H1 (cell line): ENCODE results near the gene CDS2. TPM values are rescaled to one million over a fixed set of nuclear protein-coding genes. Genes with fewer than 3 reads are reported as not detected.

Source experiments
- CTCF ChIA-PET: fragments of 300-600 bp; sonication (Branson Sonifier 250); formaldehyde crosslinking; loops from one replicate; lab custom pipeline; 2021; ENCODE audit not compliant: partially characterized antibody; lab: Charles Lee
- POLR2A ChIA-PET: fragments of 300-600 bp; sonication (Branson Sonifier 250); formaldehyde crosslinking; loops from one replicate; lab custom pipeline; 2021; ENCODE audit warnings: inconsistent platforms; ENCODE audit not compliant: partially characterized antibody; lab: Charles Lee
- DNase-seq, 2 experiments: peaks; one replicate each; pipeline versions ENCODE4 v3.0.0 to v3.0.0-alpha.2; 2010 to 2022; ENCODE audit warnings: low spot score in 2 of 2, low read depth in 1 of 2, mixed read lengths in 1 of 2
- FAIRE-seq: peaks from 2 replicates; lab custom pipeline; 2011; peaks lifted over from hg19 to GRCh38; lab: Jason Lieb, UNC
- H2AFZ ChIP-seq: 2 replicates; pipeline ENCODE4 v1.8.1; 2012; ENCODE audit warnings: low read length, inconsistent platforms
- H2AK5ac ChIP-seq: 2 replicates; pipeline ENCODE4 v1.6.1; 2013; ENCODE audit warnings: low read depth, low read length
- H2BK120ac ChIP-seq: replicated peaks from 2 replicates; pipeline ENCODE3; 2013; ENCODE audit warnings: low read depth, low read length, inconsistent platforms
- H2BK12ac ChIP-seq: 2 replicates; pipeline ENCODE4 v1.6.1; 2013; ENCODE audit warnings: low read depth, low read length
- H2BK15ac ChIP-seq: 2 replicates; pipeline ENCODE4 v1.6.1; 2013; ENCODE audit warnings: low read length
- H2BK20ac ChIP-seq: 2 replicates; pipeline ENCODE4 v1.6.1; 2013; ENCODE audit warnings: low read length
- H2BK5ac ChIP-seq: 2 replicates; pipeline ENCODE4 v1.6.1; 2013; ENCODE audit warnings: low read depth, low read length
- H3K14ac ChIP-seq: 2 replicates; pipeline ENCODE4 v1.6.1; 2013; ENCODE audit warnings: inconsistent platforms; ENCODE audit not compliant: insufficient read length
- H3K18ac ChIP-seq: 2 replicates; pipeline ENCODE4 v1.6.1; 2013; ENCODE audit warnings: low read length; ENCODE audit errors: extremely low read depth
- H3K23ac ChIP-seq: 2 replicates; pipeline ENCODE4 v1.6.1; 2013; ENCODE audit warnings: inconsistent platforms; ENCODE audit not compliant: insufficient read length
- H3K23me2 ChIP-seq: 2 replicates; pipeline ENCODE4 v1.6.1; 2013; ENCODE audit warnings: low read depth, low read length
- H3K27ac ChIP-seq: 2 replicates; pipeline ENCODE4 v1.6.1; 2011; ENCODE audit warnings: low read depth, low read length, inconsistent platforms
- H3K27me3 ChIP-seq, 4 experiments: replicated peaks in 1 of 4; 1 replicate in 1 of 4; 2 replicates in 3 of 4; pipeline versions ENCODE4 v1.6.1 to v1.8.1; 2011 to 2013; ENCODE audit warnings: low read length in 3 of 4, mild to moderate bottlenecking in 3 of 4, inconsistent platforms in 2 of 4, mixed read lengths in 2 of 4, moderate library complexity in 1 of 4; ENCODE audit not compliant: control insufficient read depth in 3 of 4, insufficient read depth in 3 of 4; ENCODE audit errors: extremely low read depth in 1 of 4
- H3K36me3 ChIP-seq, 4 experiments: 2 replicates each; pipeline versions ENCODE4 v1.6.1 to v1.8.1; 2011 to 2013; ENCODE audit warnings: mild to moderate bottlenecking in 4 of 4, low read length in 3 of 4, moderate library complexity in 2 of 4, control low read depth in 1 of 4, inconsistent platforms in 1 of 4; ENCODE audit not compliant: insufficient read depth in 4 of 4, control insufficient read depth in 2 of 4
- H3K4ac ChIP-seq: replicated peaks from 2 replicates; pipeline ENCODE3; 2013; ENCODE audit warnings: low read length, low read depth, mixed read lengths, inconsistent platforms; ENCODE audit not compliant: insufficient read length
- H3K4me1 ChIP-seq, 4 experiments: replicated peaks in 1 of 4; 1 replicate in 1 of 4; 2 replicates in 3 of 4; pipeline versions ENCODE4 v1.6.1 to v1.8.1; 2011 to 2013; ENCODE audit warnings: low read length in 3 of 4, inconsistent platforms in 2 of 4, mixed read lengths in 1 of 4; ENCODE audit not compliant: insufficient read depth in 4 of 4, control insufficient read depth in 3 of 4
- H3K4me2 ChIP-seq, 2 experiments: 2 replicates each; pipeline versions ENCODE4 v1.6.1 to v1.8.1; 2011 to 2013; ENCODE audit warnings: low read depth in 2 of 2, low read length in 2 of 2, control low read depth in 1 of 2, inconsistent platforms in 1 of 2, mild to moderate bottlenecking in 1 of 2; ENCODE audit not compliant: insufficient read depth in 1 of 2
- H3K4me3 ChIP-seq, 4 experiments: fragments of 200-600, 300-600 bp in 1 of 4; sonication (generic), shearing (Covaris generic), sonication (Bioruptor Twin) in 1 of 4; 2 replicates each; pipeline versions ENCODE4 v1.5.1 to v1.8.1; 2011 to 2016; ENCODE audit warnings: low read length in 4 of 4, low read depth in 3 of 4, control low read depth in 2 of 4, inconsistent platforms in 2 of 4, mild to moderate bottlenecking in 2 of 4, mixed read lengths in 1 of 4, moderate library complexity in 1 of 4; ENCODE audit not compliant: insufficient read depth in 2 of 4; ENCODE audit errors: extremely low read depth in 1 of 4
- H3K56ac ChIP-seq: replicated peaks from 2 replicates; pipeline ENCODE3; 2013; ENCODE audit warnings: low read depth, mild to moderate bottlenecking, mixed read lengths, low read length, inconsistent platforms; ENCODE audit not compliant: insufficient read length
- H3K79me1 ChIP-seq: 2 replicates; pipeline ENCODE4 v1.6.1; 2013; ENCODE audit warnings: low read depth, low read length, control low read depth
- H3K79me2 ChIP-seq, 2 experiments: 2 replicates each; pipeline versions ENCODE4 v1.6.1 to v1.8.1; 2012 to 2013; ENCODE audit warnings: low read length in 2 of 2, mild to moderate bottlenecking in 2 of 2, inconsistent platforms in 1 of 2; ENCODE audit not compliant: insufficient read depth in 2 of 2, control insufficient read depth in 1 of 2
- H3K9ac ChIP-seq, 4 experiments: replicated peaks in 1 of 4; 1 replicate in 1 of 4; 2 replicates in 3 of 4; pipeline versions ENCODE4 v1.6.1 to v1.8.1; 2011 to 2013; ENCODE audit warnings: low read depth in 3 of 4, low read length in 3 of 4, control low read depth in 2 of 4, mild to moderate bottlenecking in 2 of 4, moderate library complexity in 2 of 4, inconsistent platforms in 1 of 4; ENCODE audit errors: extremely low read depth in 1 of 4
- H3K9me3 ChIP-seq, 2 experiments: 2 replicates each; pipeline versions ENCODE4 v1.6.1 to v1.8.1; 2012 to 2013; ENCODE audit warnings: mild to moderate bottlenecking in 2 of 2, moderate library complexity in 2 of 2, control low read depth in 1 of 2, inconsistent platforms in 1 of 2, low read depth in 1 of 2, low read length in 1 of 2, mixed read lengths in 1 of 2; ENCODE audit not compliant: insufficient read depth in 2 of 2
- H4K20me1 ChIP-seq, 2 experiments: replicated peaks in 1 of 2; 2 replicates each; pipeline versions ENCODE3 to v1.8.1; 2011 to 2013; ENCODE audit warnings: inconsistent platforms in 2 of 2, low read length in 2 of 2, mild to moderate bottlenecking in 1 of 2; ENCODE audit not compliant: insufficient read depth in 2 of 2, control insufficient read depth in 1 of 2
- H4K5ac ChIP-seq: 2 replicates; pipeline ENCODE4 v1.6.1; 2013; ENCODE audit warnings: low read length, low read depth, mixed read lengths, inconsistent platforms; ENCODE audit not compliant: insufficient read length
- H4K8ac ChIP-seq: 2 replicates; pipeline ENCODE4 v1.8.0; 2013; ENCODE audit warnings: mild to moderate bottlenecking, moderate library complexity, low read length, inconsistent platforms; ENCODE audit not compliant: insufficient read depth; ENCODE audit errors: extremely low read depth
- H4K91ac ChIP-seq: replicated peaks from 2 replicates; pipeline ENCODE3; 2013; ENCODE audit warnings: low read length, mixed read lengths, inconsistent platforms; ENCODE audit not compliant: insufficient read length
- CTBP2 ChIP-seq: IDR thresholded peaks from 2 replicates; pipeline ENCODE4 v1.7.0; 2011; ENCODE audit warnings: borderline replicate concordance, mild to moderate bottlenecking, moderate library complexity, mixed read lengths, low read length; ENCODE audit not compliant: insufficient read depth, insufficient read length
- KDM4A ChIP-seq: IDR thresholded peaks from one replicate; pipeline ENCODE4 v1.7.1; 2012; ENCODE audit warnings: low read depth, mild to moderate bottlenecking, moderate library complexity, low read length, inconsistent platforms; ENCODE audit not compliant: severe bottlenecking
- POLR2AphosphoS5 ChIP-seq: IDR thresholded peaks from 2 replicates; pipeline ENCODE4 v1.6.1; 2011; ENCODE audit warnings: low read depth, low read length
- SAP30 ChIP-seq: fragments of 300-600 bp; sonication (generic); IDR thresholded peaks from 2 replicates; pipeline ENCODE4 v1.7.1; 2012; ENCODE audit warnings: low read length, moderate library complexity, mild to moderate bottlenecking, inconsistent platforms; ENCODE audit not compliant: insufficient read depth, insufficient replicate concordance
- TAF7 ChIP-seq: optimal IDR thresholded peaks from 2 replicates; pipeline ENCODE3; 2011; ENCODE audit warnings: low read depth, mild to moderate bottlenecking, inconsistent platforms, low read length, moderate library complexity, borderline replicate concordance
- WGBS, 2 experiments: shearing (Covaris generic) in 1 of 2; methylation state at CpG; one replicate each; pipeline versions ENCODE4 v1.1.6 to v1.1.7; 2013 to 2015; ENCODE audit warnings: low lambda C conversion rate in 2 of 2, mixed read lengths in 2 of 2, inconsistent platforms in 1 of 2, low coverage in 1 of 2, missing lambda C conversion rate in 1 of 2; ENCODE audit not compliant: insufficient replicate concordance in 2 of 2, insufficient coverage in 1 of 2, insufficient read length in 1 of 2; ENCODE audit errors: extremely low coverage in 1 of 2, missing lambda C conversion rate in 1 of 2; 5-methylcytosine and 5-hydroxymethylcytosine counted together
- polyA plus RNA-seq, 7 experiments: library from polyadenylated mRNA; depleted of rRNA in 3 of 7; stranded (reverse) in 5 of 7; unstranded in 2 of 7; fragments of >200 nt in 5 of 7; fragments of 200-250 nt in 2 of 7; gene quantifications; 1 replicate in 5 of 7; 2 replicates in 1 of 7; 4 replicates in 1 of 7; pipeline versions ENCODE4 v1.2.1 to v1.2.3, GENCODE V29; 2011 to 2013; ENCODE audit warnings: missing spikeins in 2 of 7, mixed read lengths in 2 of 7
- total RNA-seq: library from RNA; stranded (reverse); fragmentation: NEBNext Ultra II Directional; extraction: Animal tissue kit (Norgen Biotek cat#: 25700); gene quantifications from 2 replicates; pipeline ENCODE4 v1.2.1, GENCODE V29; 2021

The CDS2 gene
- total and polyA plus RNA-seq, 2 of the 8 experiments (the other 6 are each of a cell fraction or from before 2014, with no cell fraction given) = 54.0 to 56.2 TPM

DNA sequence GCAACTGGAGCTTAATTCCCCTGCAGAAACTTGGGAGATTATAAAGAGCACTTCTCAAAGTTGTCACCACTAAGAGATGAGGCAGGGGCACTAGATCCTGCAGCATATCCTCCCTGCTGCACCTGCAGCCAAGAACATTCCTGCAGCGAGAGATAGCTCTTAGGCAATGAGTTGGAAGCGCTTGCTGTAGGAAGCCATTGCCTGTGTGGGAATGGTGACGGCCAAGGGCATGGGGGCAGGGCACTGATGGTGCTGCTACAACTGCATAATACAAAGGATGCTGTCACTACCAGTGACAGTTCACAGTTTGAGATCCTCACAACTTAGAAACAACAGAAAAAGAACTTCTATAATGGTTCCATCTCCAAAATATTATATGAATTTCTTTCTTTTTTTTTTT lies 89.9 kb downstream of the CDS2 start:
- no peak overlapping the region for H3K4me3 ChIP-seq
- DNase-seq (no peak), FAIRE-seq (no peak)
- no peaks in the 10 kb centered on the region for H3K23me2 ChIP-seq
- no peak overlapping the region for H3K18ac ChIP-seq
- no peak overlapping the region for H4K91ac ChIP-seq
- H3K27me3 ChIP-seq = no peaks in the 10 kb centered on the region
- peaks cover 0 to 3% (median 0%) of the 10 kb centered on the region in 4 experiments; a peak in 2 of 7 replicates for H3K4me1 ChIP-seq
- no peaks in the 10 kb centered on the region for H4K20me1 ChIP-seq
- H3K36me3 ChIP-seq = no peaks in the 10 kb centered on the region
- no peak overlapping the region for H2AK5ac ChIP-seq
- no peak overlapping the region for H3K9ac ChIP-seq
- H3K27ac ChIP-seq = no peak overlapping the region
- H2BK12ac ChIP-seq = no peak overlapping the region
- H3K9me3 ChIP-seq = no peaks in the 10 kb centered on the region
- H2BK5ac ChIP-seq = no peak overlapping the region
- no peak overlapping the region for H3K14ac ChIP-seq
- no peak overlapping the region for H2BK20ac ChIP-seq
- H2BK15ac ChIP-seq = no peak overlapping the region
- 92% methylated on average over 3 of the region's 3 CpGs; no CpG with 5 or more reads in 1 of the 2 experiments for WGBS, 2 experiments
- H2AFZ ChIP-seq = no peak overlapping the region
- no peak overlapping the region for H3K56ac ChIP-seq
- H2BK120ac ChIP-seq = no peak overlapping the region
- H4K5ac ChIP-seq = no peak overlapping the region
- H3K4ac ChIP-seq = no peak overlapping the region
- H4K8ac ChIP-seq = no peak overlapping the region
- H3K4me2 ChIP-seq = no peak overlapping the region
- TF ChIP-seq CTBP2 (no peak), POLR2AphosphoS5 (no peak), SAP30 (no peak), TAF7 (no peak), KDM4A (no peak)
- H3K23ac ChIP-seq = no peak overlapping the region
- CTCF ChIA-PET = interaction anchor here (0.7 to 13.1 kb wide), 3 partner anchors 7 to 90 kb away, joined by 3 to 242 read pairs (median 25); partner anchors contain the start of gene CDS2
- no peaks in the 10 kb centered on the region for H3K79me1 ChIP-seq
- H3K79me2 ChIP-seq = no peaks in the 10 kb centered on the region
- POLR2A ChIA-PET = interaction anchor here (0.9 to 1.0 kb wide), 2 partner anchors 11 to 97 kb away, joined by 3 to 4 read pairs; partner anchors contain the start of gene PCNA
